ENCODE results near the gene TRIP6. TPM values are rescaled to one million over a fixed set of nuclear protein-coding genes. Genes with fewer than 3 reads are reported as not detected.

The TRIP6 gene
- total and polyA plus RNA-seq, 2 of the 8 experiments (the other 6 are each of a cell fraction or from before 2014, with no cell fraction given): 88.4 to 103 TPM

DNA sequence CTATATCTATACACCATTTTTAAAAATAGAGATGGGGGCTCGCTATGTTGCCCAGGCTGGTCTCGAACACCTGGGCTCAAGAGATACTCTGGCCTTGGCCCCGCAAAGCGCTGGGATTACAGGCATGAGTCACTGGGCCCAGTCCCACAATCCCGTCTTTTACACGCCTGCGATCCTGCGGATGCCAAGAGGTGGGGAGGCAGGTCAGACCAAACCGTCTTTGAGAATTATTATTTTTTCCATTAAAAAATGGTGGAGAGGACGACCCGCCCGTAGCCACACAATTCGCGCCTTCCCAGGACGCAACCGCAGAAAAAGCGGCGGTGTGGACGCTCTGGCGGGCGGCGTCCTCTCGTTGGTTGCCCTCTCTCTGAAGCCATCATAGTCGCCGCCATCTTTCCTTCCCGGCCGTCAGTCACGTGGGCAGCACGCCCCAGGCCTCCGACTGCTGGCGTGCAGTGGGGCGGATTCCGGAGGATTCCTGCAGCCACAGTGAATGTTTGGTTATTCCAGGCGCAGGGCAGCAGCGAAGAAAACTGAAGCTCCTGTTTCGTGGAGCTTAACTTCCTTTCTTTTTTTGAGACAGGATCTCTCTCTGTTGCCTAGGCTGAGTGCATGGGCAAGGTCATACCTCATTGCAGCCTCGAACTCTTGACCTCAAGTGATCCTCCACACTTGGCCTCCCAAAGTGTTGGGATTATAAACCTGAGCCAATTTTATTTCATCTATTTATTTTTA, 29.9 kb upstream of the TRIP6 start (continued):
- TF ChIP-seq, protein P1, sequence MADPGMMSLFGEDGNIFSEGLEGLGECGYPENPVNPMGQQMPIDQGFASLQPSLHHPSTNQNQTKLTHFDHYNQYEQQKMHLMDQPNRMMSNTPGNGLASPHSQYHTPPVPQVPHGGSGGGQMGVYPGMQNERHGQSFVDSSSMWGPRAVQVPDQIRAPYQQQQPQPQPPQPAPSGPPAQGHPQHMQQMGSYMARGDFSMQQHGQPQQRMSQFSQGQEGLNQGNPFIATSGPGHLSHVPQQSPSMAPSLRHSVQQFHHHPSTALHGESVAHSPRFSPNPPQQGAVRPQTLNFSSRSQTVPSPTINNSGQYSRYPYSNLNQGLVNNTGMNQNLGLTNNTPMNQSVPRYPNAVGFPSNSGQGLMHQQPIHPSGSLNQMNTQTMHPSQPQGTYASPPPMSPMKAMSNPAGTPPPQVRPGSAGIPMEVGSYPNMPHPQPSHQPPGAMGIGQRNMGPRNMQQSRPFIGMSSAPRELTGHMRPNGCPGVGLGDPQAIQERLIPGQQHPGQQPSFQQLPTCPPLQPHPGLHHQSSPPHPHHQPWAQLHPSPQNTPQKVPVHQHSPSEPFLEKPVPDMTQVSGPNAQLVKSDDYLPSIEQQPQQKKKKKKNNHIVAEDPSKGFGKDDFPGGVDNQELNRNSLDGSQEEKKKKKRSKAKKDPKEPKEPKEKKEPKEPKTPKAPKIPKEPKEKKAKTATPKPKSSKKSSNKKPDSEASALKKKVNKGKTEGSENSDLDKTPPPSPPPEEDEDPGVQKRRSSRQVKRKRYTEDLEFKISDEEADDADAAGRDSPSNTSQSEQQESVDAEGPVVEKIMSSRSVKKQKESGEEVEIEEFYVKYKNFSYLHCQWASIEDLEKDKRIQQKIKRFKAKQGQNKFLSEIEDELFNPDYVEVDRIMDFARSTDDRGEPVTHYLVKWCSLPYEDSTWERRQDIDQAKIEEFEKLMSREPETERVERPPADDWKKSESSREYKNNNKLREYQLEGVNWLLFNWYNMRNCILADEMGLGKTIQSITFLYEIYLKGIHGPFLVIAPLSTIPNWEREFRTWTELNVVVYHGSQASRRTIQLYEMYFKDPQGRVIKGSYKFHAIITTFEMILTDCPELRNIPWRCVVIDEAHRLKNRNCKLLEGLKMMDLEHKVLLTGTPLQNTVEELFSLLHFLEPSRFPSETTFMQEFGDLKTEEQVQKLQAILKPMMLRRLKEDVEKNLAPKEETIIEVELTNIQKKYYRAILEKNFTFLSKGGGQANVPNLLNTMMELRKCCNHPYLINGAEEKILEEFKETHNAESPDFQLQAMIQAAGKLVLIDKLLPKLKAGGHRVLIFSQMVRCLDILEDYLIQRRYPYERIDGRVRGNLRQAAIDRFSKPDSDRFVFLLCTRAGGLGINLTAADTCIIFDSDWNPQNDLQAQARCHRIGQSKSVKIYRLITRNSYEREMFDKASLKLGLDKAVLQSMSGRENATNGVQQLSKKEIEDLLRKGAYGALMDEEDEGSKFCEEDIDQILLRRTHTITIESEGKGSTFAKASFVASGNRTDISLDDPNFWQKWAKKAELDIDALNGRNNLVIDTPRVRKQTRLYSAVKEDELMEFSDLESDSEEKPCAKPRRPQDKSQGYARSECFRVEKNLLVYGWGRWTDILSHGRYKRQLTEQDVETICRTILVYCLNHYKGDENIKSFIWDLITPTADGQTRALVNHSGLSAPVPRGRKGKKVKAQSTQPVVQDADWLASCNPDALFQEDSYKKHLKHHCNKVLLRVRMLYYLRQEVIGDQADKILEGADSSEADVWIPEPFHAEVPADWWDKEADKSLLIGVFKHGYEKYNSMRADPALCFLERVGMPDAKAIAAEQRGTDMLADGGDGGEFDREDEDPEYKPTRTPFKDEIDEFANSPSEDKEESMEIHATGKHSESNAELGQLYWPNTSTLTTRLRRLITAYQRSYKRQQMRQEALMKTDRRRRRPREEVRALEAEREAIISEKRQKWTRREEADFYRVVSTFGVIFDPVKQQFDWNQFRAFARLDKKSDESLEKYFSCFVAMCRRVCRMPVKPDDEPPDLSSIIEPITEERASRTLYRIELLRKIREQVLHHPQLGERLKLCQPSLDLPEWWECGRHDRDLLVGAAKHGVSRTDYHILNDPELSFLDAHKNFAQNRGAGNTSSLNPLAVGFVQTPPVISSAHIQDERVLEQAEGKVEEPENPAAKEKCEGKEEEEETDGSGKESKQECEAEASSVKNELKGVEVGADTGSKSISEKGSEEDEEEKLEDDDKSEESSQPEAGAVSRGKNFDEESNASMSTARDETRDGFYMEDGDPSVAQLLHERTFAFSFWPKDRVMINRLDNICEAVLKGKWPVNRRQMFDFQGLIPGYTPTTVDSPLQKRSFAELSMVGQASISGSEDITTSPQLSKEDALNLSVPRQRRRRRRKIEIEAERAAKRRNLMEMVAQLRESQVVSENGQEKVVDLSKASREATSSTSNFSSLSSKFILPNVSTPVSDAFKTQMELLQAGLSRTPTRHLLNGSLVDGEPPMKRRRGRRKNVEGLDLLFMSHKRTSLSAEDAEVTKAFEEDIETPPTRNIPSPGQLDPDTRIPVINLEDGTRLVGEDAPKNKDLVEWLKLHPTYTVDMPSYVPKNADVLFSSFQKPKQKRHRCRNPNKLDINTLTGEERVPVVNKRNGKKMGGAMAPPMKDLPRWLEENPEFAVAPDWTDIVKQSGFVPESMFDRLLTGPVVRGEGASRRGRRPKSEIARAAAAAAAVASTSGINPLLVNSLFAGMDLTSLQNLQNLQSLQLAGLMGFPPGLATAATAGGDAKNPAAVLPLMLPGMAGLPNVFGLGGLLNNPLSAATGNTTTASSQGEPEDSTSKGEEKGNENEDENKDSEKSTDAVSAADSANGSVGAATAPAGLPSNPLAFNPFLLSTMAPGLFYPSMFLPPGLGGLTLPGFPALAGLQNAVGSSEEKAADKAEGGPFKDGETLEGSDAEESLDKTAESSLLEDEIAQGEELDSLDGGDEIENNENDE (IDR thresholded peaks at IDR 0.05; ENCODE audit: insufficient replicate concordance, low read length): no peak
- TF ChIP-seq SRF (IDR thresholded peaks at IDR 0.05; ENCODE audit: low read depth, low read length) (no peak), TCF12 (IDR thresholded peaks at IDR 0.05; ENCODE audit: low read depth, low read length) (no peak), SIX5 (IDR thresholded peaks at IDR 0.05; ENCODE audit: low read depth, low read length) (peak; percentile 51; the same call in 1 of the 2 replicates), BACH1 (IDR thresholded peaks at IDR 0.05; ENCODE audit: low read length) (no peak), CREB1 (IDR thresholded peaks at IDR 0.05) (peak; percentile 81)
- TF ChIP-seq, protein P2, sequence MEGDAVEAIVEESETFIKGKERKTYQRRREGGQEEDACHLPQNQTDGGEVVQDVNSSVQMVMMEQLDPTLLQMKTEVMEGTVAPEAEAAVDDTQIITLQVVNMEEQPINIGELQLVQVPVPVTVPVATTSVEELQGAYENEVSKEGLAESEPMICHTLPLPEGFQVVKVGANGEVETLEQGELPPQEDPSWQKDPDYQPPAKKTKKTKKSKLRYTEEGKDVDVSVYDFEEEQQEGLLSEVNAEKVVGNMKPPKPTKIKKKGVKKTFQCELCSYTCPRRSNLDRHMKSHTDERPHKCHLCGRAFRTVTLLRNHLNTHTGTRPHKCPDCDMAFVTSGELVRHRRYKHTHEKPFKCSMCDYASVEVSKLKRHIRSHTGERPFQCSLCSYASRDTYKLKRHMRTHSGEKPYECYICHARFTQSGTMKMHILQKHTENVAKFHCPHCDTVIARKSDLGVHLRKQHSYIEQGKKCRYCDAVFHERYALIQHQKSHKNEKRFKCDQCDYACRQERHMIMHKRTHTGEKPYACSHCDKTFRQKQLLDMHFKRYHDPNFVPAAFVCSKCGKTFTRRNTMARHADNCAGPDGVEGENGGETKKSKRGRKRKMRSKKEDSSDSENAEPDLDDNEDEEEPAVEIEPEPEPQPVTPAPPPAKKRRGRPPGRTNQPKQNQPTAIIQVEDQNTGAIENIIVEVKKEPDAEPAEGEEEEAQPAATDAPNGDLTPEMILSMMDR (IDR thresholded peaks at IDR 0.05; ENCODE audit: control extremely low read depth in 1 of 3, insufficient read depth in 1 of 3, low read depth in 1 of 3, low read length in 3 of 3): no peak
- TF ChIP-seq, protein P3, sequence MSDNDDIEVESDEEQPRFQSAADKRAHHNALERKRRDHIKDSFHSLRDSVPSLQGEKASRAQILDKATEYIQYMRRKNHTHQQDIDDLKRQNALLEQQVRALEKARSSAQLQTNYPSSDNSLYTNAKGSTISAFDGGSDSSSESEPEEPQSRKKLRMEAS (IDR thresholded peaks at IDR 0.05): peak; percentile 96
